HEK293 (cell line): Measurements from ENCODE around the gene MDGA2.
"Not testable (repeated sequence)": the region's sequence is repeated elsewhere in the genome, so short reads cannot be mapped to it uniquely, and the experiment has no call there.

ENCODE experiments used
- CTCF ChIP-seq: fragments of 450-650 bp; formaldehyde crosslinking; IDR thresholded peaks from 2 replicates; pipeline ENCODE4 v1.5.1; 2016; ENCODE audit warnings: missing biosample characterization, missing genetic modification characterization
- PBX3 ChIP-seq: sonication (generic); formaldehyde crosslinking; IDR thresholded peaks from 2 replicates; pipeline ENCODE4 v1.8.1; 2022; ENCODE audit warnings: mild to moderate bottlenecking, moderate library complexity, missing genetic modification reagents
- ZBTB11 ChIP-seq: fragments of 450-650 bp; formaldehyde crosslinking; conservative IDR thresholded peaks from 2 replicates; pipeline ENCODE4 v1.5.1; 2016; ENCODE audit warnings: low read depth, missing biosample characterization, missing genetic modification characterization
- ZFHX2 ChIP-seq: fragments of 450-650 bp; formaldehyde crosslinking; conservative IDR thresholded peaks from 2 replicates; pipeline ENCODE4 v1.5.1; 2016; ENCODE audit warnings: missing biosample characterization, missing genetic modification characterization
- ZNF416 ChIP-seq: fragments of 450-650 bp; formaldehyde crosslinking; IDR thresholded peaks from 2 replicates; pipeline ENCODE4 v1.5.1; 2016; ENCODE audit warnings: missing biosample characterization, missing genetic modification characterization
- ZNF768 ChIP-seq: fragments of 450-650 bp; formaldehyde crosslinking; IDR thresholded peaks from 2 replicates; pipeline ENCODE4 v1.5.1; 2018; ENCODE audit warnings: missing biosample characterization, mild to moderate bottlenecking, missing genetic modification characterization

GRCh38 chr14:46915539-46915938 lies 759.9 kb downstream of the MDGA2 start:
- TF ChIP-seq ZNF768 (tag by site-specific recombination); CTCF; PBX3 (CRISPR knock-in tag); ZNF416 (tag by site-specific recombination); ZBTB11 (tag by site-specific recombination); ZFHX2 (tag by site-specific recombination): not testable (repeated sequence)
